Erythroblast (primary cell): ENCODE measurements around the gene KLF13.
A peak's percentile ranks its signal among the peaks of the same experiment; 100 is the strongest.

ENCODE experiments used
- DNase-seq, 2 experiments: peaks; one replicate each; lab custom pipeline; 2025; lab: John Stamatoyannopoulos, UW
- GATA1 ChIP-seq: IDR thresholded peaks from 2 replicates; pipeline ENCODE4 v1.6.1; 2011; ENCODE audit warnings: low read depth, mild to moderate bottlenecking, control low read depth, low read length, moderate library complexity
- POLR2A ChIP-seq: IDR thresholded peaks from 2 replicates; pipeline ENCODE4 v1.6.1; 2011; ENCODE audit warnings: mild to moderate bottlenecking, low read length

Gene KLF13

DNA sequence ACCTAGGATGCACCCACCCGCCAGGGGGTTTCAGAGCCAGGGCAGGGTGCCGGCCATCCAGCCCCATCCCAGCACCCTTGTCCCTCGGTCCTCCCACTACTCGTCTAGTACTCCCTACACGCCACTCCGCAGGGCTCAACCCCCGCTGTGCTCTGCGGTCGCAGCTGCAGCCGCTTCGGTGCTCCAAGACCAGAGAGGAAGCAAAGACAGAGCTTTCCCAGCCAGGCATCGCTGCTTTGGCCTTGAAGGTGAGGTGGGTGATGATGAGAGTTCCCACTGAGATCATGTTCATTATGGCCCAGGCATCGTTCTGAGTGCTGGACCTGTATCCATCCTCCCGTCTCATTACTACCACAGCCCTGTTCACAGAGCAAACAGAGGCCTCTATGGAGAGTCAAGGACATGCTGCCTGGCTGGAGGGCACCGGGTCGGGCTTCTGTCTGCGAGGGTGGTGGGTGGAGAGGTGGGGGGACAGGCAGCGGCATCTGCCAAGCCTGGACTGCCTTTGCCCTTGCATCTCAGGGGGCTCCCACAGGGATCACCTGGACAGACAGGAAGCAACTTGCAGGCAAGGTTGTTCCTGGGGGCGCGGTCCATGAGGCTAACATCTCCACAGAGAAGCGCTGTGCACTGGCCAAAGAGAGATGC, 66.9 kb downstream of the KLF13 start:
- no peak for DNase-seq
- TF ChIP-seq GATA1 (no peak), POLR2A (no peak)

DNA sequence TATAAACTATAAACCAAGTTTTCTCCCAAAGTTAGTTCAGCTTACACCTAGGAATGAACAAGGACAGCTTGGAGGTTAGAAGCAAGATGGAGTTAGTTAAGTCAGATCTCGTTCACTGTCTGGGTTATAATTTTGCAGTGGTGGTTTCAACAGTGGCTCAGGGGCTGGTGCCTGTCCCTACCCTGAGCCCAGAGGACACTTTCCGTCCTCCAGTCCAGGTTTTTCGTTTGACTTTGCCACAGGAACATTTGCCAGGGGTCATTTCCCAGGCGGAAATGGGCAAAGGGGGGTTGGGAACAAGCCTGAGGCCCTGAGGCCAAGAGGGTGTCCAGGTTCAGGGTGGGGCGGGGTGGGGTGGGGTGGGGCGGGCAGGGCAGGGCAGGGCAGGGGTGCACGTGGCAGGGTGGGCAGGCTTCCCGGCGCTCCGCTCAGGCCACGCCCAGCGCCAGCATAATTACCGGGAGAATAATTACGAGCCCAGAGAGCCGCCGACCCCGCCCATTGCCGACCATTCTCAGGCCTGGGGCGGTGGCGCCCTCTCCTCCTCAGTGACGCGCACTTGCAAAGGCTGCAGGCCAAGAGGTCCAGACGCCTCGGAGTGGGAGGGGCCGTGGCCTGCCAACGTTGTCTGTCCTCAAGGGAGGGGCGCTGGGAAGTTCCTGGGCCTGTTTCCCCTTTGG, 70.4 kb downstream of the KLF13 start:
- TF ChIP-seq POLR2A (no peak), GATA1 (no peak)
- peak; percentile 81 to 83 for DNase-seq

DNA sequence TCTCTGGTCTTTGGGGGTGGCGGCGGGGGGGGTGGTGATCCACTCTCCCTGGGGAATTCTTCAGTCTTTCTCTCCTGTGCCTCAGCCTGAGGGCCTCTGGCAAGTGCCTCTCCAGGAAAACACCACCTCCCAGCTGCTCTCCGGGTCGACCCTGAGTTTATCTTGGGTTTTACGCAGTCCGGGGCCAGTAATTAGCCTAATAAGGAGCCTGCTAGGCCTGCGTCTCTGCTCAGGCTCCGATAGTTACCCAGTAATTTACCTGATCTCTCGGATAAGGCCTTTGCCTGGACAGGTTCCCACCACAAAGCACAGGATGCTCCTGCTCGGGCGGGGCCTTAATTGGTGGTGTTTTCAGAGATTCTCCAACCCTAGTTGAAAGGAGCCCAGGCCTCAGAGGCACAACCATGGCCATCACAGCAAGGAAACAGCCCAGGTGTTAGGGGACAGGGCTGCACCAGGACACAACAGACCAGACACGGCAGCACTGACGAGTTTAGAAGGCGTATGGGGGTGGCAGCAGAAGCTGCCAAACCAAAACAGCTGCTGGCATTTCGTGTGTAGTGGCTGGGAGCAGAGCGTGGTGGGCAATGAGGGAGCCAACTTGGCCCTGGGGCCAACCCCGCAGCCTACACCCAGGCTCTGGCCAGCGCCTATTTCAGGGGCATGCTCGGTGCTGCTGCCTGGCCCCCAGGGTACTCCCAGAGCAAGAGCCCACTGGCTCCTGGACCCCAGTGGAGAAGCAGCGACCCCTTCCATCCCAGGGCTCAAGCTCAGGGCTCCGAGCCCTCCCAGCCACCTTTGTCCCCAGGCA, 71.4 kb downstream of the KLF13 start:
- TF ChIP-seq POLR2A, result no peak
- no peak for DNase-seq

DNA sequence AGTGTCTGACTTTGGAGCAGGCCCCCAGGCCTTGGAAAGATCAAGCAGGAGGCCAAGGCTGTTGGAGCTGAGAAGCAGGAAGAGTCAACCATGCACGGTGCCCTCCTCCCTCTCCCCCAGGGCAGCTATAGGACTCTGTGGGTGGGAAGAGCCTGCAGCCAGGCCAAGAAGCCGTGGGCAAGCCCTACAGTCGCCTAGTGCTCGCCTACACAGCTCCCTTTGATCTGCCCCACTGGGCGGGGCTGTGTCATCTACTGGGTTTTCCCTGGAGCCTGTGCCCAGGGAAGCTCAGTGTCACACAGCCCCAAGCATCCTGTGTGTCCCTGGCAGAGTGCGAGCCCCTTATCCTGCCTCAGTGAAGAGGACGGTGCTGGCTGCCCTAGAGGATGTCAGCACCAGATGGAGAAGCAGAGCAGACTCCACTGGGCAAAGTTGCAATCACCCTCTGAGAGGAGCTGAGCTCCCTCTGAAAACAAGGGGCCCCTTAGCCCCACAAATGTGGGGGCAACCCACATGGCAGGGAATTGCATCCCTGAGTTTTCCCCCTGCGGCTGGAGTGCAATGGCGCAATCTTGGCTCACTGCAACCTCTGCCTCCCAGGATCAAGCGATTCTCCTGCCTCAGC, 72.2 kb downstream of the KLF13 start:
- no peak for TF ChIP-seq POLR2A
- no peak for TF ChIP-seq GATA1
- no peak for DNase-seq

DNA sequence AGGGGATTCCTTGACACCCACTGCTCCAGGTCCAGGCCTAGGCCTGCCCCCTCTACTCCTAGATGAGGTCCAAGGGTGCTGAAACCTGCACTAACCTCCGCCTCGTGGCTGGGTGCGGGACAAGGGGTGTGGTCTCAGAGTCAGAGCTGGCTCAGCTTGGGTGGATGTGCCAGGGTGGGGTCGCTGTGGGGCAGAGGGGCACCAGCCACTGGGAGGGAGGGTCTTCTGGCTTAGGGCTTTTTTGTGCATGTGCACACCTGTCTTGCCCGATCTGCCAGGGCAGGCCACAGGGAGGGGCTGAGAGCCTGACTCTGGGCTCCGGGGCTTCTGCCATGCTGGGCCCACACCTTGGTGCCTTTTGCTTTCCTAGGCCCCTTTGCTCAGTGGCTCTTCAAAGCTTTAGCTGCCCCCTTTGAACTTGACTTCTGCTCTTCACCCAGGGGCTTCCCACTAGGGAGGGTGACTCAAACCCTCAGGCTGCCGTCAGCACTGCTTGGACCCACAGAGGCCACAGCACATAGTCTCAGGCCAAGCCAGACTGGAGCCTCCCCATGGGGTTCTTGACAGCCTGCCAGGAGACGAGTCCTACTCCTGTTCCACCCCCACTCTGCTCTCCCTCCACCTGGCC, 73.0 kb downstream of the KLF13 start:
- DNase-seq, result no peak
- TF ChIP-seq GATA1 (no peak), POLR2A (no peak)

DNA sequence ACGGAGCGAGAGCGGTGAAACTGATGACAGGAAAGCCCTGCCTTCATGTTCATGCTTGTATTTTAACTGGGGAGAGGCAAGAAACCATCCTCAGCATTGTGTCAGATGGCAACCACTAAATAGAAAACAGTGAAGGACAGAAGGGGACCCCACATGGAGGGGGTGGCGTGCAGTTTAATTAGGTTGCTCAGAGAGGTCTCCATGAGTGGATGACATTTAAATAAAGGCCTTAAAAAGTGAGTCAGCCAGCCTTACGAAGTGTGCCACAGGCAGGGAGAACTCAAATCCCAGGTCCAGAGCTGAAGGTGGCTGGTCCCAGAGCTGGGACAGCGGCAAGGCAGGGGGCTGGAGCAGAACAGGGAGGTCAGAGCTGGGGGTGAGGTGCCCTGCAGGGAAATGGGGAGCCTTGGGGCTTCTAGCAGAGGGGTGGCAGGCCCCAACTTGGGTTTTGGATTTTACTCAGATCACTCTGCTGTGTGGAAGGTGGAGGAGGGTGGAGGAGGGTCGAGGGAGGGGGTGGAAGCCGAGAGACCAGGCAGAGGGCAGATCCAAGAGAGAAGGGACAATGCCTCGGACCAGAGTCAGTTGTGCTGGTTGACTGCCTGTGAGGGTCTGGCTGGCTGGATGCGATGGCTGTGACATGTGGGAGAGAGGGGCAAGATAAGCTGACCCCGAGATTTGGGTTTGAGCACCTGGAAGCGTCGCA, 73.7 kb downstream of the KLF13 start:
- TF ChIP-seq GATA1 (no peak), POLR2A (no peak)
- DNase-seq, result no peak

DNA sequence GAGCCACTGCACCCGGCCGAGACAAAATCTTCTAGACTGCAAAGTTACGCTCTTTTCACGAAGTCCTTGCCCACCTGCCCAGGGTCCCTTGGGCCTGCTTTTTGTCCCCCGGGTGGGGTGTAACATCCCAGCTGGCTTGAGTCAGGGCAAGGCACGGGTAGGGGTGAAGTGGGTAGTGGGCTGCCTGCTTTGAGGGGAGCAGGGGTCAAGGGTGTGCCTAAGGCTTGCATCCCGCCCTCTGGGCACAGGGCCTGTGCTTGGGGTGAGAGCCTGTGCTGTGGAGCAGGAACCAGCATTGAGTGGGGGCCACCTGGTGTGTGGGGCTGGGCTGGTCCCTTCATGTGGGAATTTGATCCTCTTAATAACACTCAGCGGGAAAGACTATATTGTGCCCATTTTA, 74.6 kb downstream of the KLF13 start:
- DNase-seq, result no peak
- TF ChIP-seq GATA1 (no peak), POLR2A (no peak)

DNA sequence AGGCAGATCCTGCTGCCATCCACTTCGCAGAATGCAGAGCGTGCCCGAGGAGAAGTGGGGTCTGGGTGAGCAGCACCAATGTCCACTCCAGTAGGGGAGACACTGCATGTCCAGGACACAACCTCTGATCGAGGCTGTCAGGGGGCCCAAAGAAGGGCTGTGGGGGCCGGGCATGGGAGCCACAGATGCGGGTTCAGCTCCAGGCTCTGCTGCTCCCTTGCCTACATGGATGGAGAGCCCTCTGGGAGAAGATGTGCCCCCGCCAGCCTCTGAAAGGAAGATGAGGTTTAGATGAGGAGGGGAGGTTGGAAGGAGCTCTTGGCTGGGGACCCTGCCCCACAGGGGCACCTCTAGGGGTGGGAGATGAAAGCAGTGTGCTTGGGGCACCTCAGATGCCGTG, 75.4 kb downstream of the KLF13 start:
- TF ChIP-seq GATA1 (no peak), POLR2A (no peak)
- DNase-seq, result no peak

DNA sequence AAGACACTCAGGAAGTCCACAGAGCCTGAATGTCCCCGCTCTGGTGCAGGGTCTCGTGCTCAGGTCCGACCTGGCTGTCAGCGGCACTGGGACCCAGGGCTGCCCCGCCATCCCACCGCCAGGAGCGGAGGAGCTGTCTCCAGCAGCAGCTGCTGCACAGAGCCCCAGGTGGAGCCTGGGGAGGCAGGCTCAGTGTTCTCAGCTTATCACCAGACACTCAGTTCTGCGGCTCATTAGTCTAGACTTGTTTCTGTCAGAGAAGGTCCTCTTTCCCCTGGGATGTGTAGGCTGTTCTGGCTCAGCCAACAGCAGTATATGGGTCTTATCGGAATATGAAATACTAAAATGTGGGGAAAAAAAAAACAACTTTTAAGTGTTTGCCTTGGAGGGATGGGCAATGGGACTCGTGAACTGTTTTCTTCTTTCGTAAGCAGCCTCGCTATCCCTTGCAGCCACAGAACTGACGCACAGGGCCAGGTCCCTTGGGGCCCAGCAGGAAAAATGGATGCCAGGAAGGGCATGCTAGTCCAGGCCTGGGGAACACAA, 75.9 kb downstream of the KLF13 start:
- DNase-seq, result no peak
- TF ChIP-seq POLR2A (no peak), GATA1 (no peak)

DNA sequence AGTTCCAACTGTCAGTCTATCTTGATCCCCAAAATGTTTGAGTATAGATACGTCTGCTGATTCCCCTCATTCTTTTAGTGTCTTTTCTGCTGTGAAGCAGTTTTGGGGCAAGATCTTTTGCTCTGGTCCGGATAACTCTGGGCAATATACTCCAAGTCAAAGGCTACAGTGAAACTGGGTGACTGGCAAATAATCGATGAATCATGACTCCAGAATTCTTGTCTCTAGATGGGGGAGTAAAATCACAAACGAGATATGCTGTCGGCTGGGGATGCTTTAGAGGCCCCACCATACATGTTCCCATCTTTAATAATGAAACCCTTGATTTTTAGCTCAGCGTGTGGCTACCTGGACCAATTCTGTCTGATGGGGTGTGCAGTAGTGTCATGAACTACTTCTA, 76.5 kb downstream of the KLF13 start:
- no peak for TF ChIP-seq GATA1
- no peak for TF ChIP-seq POLR2A
- DNase-seq, result no peak

DNA sequence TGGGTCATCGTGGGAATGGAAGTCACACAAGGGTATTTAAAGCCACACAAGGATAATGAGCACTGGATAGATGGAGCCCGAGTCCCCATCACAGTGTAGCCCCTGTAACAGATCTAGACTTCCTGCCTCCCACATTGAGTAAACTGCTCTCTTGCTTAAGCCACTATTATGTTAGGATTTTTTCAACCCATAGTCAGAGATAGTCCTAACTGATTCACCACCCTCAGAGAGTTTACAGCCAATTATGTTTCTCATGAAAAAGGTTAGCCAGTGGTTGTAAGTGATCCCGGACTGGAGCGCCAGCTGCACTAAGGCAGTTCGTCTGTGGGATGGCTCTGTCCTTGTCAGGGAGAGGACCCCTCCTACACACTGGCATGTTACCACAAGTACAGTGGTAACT, 77.0 kb downstream of the KLF13 start:
- no peak for DNase-seq
- TF ChIP-seq GATA1 (no peak), POLR2A (no peak)

DNA sequence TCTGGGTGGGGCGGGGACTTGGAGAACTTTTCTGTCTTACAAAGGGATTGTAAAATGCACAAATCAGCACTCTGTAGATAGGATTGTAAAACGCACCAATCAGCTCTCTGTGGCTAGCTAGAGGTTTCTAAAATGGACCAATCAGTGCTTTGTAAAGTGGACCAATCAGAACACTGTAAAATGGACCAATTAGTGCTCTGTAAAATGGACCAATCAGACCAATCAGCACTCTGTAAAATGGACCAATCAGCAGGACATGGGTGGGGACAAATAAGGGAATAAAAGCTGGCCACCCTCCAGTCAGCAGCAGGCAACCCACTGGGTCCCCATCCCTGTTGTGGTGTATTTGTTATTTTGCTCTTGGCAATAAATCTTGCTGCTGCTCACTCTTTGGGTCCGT, 77.7 kb downstream of the KLF13 start:
- TF ChIP-seq GATA1 (no peak), POLR2A (no peak)
- no peak for DNase-seq
